HL-60/S4 (cell line): ENCODE data around the gene HELZ2.

Experiments
- in situ Hi-C: fragments of 300-500 bp; cut with MboI; formaldehyde crosslinking; loops from 2 replicates; pipeline ENCODE4 v1.14.3; 2022; ENCODE audit warnings: low sequenced_read_pairs

The HELZ2 gene

DNA sequence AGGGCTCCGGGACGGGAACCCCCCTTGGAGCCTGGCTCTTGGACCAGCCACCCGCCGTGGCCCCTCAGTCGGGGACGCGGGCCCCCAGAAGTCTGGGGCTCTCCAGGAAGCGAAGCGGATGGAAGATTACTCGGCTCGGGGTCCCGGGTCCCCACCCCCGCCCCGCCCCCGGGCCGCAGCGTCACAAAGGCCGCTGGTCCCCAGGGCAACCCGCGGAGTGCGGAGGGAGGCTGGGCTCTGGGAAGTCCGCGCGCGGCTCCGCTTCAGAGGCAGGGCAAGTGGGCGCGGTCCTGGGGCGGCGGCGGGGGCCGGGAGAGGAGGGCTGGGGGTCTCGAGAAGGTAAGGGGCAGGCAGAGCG is 20.1 kb downstream of the HELZ2 start, which contains the start of gene FNDC11:
Gene FNDC11, plus strand, starts transcription at position 227 of the 358 bp plus-strand sequence. CDS start 1,505 bp downstream, outside the sequence.
- in situ Hi-C loops: no loop called here

DNA sequence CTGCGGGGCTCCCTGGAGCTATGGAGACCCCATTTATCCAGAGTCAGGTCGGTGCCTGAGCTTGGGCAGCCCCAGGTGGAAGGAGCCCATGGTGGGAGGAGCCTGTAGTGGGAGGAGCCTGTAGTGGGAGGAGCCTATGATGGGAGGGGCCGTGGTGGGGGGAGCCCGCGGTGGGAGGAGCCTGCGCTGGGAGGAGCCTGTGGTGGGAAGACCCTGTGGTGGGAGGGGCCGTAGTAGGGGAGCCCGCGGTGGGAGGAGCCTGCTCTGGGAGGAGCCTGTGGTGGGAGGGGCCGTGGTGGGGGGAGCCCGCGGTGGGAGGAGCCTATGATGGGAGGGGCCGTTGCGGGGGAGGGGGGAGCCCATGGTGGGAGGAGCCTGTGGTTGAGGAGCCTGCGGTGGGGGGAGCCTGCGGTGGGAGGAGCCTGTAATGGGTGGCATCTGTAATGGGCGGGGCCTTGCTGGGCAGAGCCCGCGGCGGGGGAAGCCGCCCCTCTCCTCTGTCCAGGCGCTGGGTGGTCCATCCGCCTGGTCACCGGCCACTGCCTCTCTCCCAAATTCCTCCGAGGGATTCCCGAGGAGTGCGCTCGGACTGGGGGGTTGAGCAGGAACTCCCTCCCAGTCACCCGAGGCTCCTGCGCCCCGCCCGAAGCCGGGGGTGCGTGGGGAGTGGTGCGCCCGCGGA is 20.6 kb downstream of the HELZ2 start:
- in situ Hi-C loops: no loop called here

- in situ Hi-C loops: no loop called here
Measured at GRCh38 chr20:63552481-63553249, 21.4 kb downstream of the HELZ2 start.

- in situ Hi-C loops: no loop called here
Measured at GRCh38 chr20:63551068-63551467, 23.0 kb downstream of the HELZ2 start.

- in situ Hi-C loops: no loop called here
Measured at GRCh38 chr20:63549679-63550282, 24.3 kb downstream of the HELZ2 start.

DNA sequence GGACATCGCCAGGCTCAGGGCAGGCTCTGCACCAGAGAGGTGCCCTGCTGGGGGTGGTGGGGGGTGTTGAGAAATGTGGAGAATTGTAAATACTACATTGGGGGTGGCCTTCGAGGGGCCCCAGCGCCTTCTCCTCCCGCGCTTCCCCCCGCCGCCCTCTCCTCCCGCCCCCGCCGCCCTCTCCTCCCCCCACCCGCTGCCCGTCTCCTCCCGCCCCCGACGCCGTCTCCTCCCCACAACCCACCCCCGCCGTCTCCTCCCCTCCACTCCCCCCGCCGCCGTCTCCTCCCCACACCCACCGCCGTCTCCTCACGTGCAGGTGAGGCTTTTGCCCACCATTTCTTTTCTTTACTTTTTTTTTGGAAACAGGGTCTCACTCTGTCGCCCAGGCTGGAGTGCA is 25.0 kb downstream of the HELZ2 start:
- in situ Hi-C loops: no loop called here

GRCh38 chr20:63548542-63548941 is 25.5 kb downstream of the HELZ2 start:
- in situ Hi-C loops: no loop called here

DNA sequence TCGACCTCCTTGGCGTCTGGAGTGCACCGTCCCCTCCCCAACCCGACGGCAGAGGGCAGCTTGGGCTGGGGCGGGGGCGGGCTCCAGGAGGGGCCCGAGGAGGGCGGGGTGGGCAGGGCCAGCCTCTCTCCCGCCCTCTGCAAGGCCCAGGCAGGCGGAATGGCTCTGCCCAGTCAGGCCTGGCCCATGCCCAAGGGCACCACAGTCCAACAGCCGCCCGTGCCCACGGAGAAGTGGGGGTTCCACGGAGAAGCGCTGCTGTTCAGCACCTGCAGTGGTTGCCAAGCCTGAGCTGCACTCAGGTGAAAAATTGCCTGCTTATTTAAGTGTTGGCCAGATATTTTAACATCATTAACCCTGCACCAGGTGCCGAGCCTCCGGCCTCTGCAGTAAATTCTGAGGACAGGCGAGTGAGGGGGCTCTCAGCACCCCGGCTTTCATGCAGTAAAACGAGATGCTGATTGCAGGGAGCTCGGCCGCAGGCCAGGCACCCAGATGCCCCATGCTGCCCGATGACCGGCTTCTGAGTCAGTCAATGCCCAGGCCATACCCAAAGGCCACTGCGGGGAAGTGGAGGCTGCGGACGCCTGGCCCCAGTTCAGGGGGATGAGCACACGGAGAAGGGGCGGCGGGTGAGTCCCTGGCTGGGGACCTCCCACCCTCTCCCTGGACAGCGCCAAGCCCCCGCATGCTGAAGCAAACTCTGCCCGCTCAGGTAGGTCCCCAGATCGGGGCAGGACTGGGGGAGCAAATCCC is 26.1 kb downstream of the HELZ2 start, which contains the start of gene SRMS:
Gene SRMS, minus strand, starts transcription at position 25 of the 756 bp plus-strand sequence. CDS start 286 bp downstream, outside the sequence.
- in situ Hi-C loops: no loop called here

DNA sequence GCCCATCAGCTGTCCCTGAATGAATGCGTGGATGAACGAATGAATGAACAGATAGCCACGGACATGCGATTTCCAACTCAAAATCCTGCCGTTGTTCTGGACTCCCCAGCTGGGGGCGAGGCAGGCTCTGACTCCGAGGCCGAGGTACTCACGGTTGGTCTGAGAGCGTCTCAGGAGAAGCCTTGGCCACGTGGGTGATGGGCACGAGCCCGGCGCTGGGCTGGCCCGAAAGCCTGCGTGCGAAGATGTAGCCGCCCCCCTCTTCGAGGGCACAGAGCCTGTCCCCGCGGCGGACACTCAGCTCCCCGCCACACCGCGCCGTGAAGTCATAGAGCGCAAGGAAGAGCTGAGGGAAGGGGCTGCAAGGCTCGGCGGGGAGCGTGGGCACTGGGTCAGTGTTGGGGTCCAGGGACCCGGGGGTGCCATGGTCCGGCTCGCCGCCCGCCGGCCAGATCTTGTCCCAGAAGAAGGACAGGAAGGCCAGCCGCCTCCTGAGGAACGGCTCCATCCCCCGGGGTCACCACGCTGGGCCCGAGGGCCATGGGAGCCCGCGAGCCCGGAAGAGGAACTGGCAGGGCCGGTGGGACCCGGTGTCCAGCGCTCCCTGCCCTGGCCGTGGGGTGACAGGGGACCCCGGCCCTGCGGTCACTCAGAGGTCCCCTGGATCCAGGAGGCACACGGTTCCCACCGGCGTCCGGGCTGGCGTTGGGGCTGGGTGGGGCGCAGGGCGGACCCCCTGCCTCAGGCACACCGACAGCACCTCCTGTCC is 26.9 kb downstream of the HELZ2 start:
- in situ Hi-C loops: no loop called here

DNA sequence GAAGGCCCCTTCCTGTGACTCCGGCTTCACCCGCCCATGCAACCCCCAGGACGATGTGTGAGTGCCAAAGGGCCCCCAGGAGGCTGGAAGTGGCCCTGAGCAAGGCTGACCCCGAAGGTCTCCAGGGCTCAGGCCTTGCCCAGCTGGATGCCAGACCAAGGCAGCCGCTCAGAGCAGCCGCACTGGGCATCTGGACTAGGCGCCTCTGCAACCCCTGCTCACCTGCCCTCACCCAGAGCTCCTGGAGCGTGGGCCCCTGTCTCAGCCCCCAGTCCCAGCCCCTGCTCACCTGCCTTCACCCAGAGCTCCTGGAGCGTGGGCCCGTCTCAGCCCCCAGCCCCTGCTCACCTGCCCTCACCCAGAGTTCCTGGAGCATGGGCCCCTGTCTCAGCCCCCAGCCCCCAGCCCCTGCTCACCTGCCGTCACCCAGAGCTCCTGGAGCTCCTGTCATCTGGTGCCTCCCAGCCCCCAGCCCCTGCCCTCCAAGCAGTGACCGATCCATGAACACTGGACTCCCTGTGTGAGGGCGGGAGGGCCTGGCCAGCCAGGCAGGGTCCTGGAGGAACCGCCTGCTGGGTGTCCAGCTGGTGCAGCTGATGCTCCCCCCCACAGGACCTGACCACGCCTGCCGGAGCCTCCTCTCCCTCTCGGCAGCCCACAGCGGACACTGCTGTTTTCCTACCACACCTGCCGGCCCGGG is 27.6 kb downstream of the HELZ2 start:
- in situ Hi-C loops: no loop called here

DNA sequence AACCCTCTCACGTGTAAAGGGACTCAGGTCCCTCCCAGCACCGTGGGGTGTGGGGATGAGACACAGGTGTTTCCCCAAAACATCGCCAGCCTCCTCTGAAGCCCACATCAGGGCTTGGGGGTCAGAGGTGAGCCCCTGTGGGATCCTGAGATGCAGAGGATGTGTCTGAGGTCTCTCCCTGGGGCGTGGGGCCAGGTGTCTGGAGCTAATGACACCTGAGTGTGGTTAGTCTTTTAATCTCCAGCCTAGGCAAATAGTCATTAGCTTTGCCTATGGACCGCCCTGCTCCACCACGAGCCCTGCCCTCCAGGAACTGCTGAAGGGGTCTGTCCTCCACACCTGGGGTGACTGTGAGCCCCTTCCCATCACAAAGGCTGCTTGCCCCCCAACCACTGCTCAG is 28.2 kb downstream of the HELZ2 start:
- in situ Hi-C loops: no loop called here

- in situ Hi-C loops: no loop called here
Measured at GRCh38 chr20:63544958-63545516, 29.0 kb downstream of the HELZ2 start.

- in situ Hi-C loops: no loop called here
Measured at GRCh38 chr20:63544241-63544957, 29.6 kb downstream of the HELZ2 start.

- in situ Hi-C loops: no loop called here
Measured at GRCh38 chr20:63543733-63544132, 30.3 kb downstream of the HELZ2 start.

DNA sequence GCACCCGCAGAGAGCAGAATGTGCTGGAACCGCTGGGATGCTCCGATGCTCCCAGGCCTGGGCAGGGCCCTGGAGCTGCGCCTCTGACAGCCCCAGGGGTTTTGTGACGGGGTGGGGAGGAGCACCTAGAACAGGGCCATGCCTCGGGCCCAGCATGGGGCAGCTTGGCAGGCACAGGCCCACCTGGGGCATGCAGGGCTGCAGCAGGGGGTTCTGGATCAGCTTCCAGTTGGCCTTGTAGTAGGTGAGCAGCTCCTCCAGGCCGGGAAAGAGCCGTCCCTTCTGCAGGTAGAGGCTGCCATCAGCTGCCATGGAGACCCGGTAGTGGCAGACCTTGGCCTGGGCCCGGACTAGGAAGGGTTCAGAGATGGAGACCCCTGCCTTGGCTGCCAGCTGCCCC is 30.9 kb downstream of the HELZ2 start:
- in situ Hi-C loops: no loop called here

- in situ Hi-C loops: no loop called here
Measured at GRCh38 chr20:63542696-63543095, 31.3 kb downstream of the HELZ2 start.

DNA sequence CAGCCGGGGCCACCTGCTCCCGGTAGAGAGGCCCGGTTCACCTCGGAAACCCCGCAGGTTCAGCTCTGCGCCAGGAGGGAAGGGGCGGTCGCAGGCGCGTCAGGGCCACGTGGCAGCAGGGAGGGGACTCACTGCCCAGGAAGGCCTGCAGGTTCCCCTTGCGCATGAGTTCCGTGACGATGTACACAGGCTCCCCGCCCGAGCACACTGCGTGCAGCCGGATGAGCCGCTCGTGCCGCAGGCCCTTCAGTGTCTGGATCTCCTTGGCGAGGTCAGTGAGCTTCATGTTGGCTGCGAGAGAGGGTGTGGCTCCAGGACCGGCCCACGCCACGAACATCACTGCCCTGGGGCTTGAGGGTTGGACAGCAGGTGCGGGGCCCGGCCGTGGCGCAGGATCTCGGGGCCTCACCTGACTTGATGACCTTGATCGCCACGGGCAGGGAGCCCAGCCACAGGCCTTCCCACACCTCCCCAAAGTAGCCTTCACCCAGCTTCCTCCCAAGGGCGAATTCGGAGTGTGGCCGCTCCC is 31.9 kb downstream of the HELZ2 start:
- in situ Hi-C loops: no loop called here

DNA sequence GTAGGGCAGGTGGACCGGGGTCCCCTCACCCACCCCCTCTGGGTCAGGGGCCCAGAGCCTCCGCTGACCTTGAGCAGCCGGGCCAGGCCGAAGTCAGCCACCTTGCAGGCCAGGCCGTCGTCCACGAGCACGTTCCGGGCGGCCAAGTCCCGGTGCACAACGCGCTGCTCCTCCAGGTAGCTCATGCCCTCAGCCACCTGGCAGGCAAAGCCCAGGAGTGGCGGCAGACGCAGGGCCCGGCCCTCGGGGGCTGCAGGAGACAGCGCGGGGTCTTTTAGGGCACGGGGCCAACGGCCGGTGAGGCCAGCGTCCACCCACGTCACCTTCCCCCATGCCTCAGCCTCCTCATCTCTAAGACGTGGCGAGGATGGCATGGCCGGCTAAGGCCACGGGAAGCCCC is 32.7 kb downstream of the HELZ2 start:
- in situ Hi-C loops: no loop called here
